GF-D8 (cell line): ENCODE results near the gene NHLRC4.
A peak's percentile ranks its signal among the peaks of the same experiment; 100 is the strongest.

ENCODE experiments used
- DNase-seq: peaks from one replicate; lab custom pipeline; 2025; lab: John Stamatoyannopoulos, UW

Gene NHLRC4

GRCh38 chr16:582614-583331 lies 16.0 kb downstream of the NHLRC4 start:
- no peak for DNase-seq

- DNase-seq, result no peak
Measured at GRCh38 chr16:583470-583814, 16.6 kb downstream of the NHLRC4 start.

- no peak for DNase-seq
Measured at GRCh38 chr16:583815-584591, 17.2 kb downstream of the NHLRC4 start.

GRCh38 chr16:585351-585750 lies 18.5 kb downstream of the NHLRC4 start:
- no peak for DNase-seq

GRCh38 chr16:586047-586644 lies 19.3 kb downstream of the NHLRC4 start:
- no peak for DNase-seq

GRCh38 chr16:586645-587590 lies 20.1 kb downstream of the NHLRC4 start:
- no peak for DNase-seq

- DNase-seq, result no peak
Measured at GRCh38 chr16:588639-588888, 21.8 kb downstream of the NHLRC4 start.

- DNase-seq, result peak; percentile 83
Measured at GRCh38 chr16:588889-589657, 22.3 kb downstream of the NHLRC4 start.

- DNase-seq, result peak; percentile 87
Measured at GRCh38 chr16:589658-590187, 22.9 kb downstream of the NHLRC4 start, which contains the start of gene RAB40C. Gene RAB40C, plus strand, starts transcription at chr16:590066. Its CDS starts 226 bp downstream, at chr16:590292.

GRCh38 chr16:590188-590814 lies 23.5 kb downstream of the NHLRC4 start:
- no peak for DNase-seq

GRCh38 chr16:590815-591200 lies 24.0 kb downstream of the NHLRC4 start:
- DNase-seq, result no peak

- DNase-seq, result no peak
Measured at GRCh38 chr16:591231-591630, 24.4 kb downstream of the NHLRC4 start.

GRCh38 chr16:591892-592517 lies 25.2 kb downstream of the NHLRC4 start:
- no peak for DNase-seq

GRCh38 chr16:592518-593306 lies 25.9 kb downstream of the NHLRC4 start:
- peak; percentile 98 for DNase-seq

GRCh38 chr16:593406-593805 lies 26.6 kb downstream of the NHLRC4 start:
- DNase-seq, result no peak

GRCh38 chr16:593807-594206 lies 27.0 kb downstream of the NHLRC4 start:
- no peak for DNase-seq

- no peak for DNase-seq
Measured at GRCh38 chr16:595094-595528, 28.3 kb downstream of the NHLRC4 start.

- peak; percentile 83 for DNase-seq
Measured at GRCh38 chr16:595942-596735, 29.3 kb downstream of the NHLRC4 start.

- DNase-seq, result no peak
Measured at GRCh38 chr16:596736-597060, 29.9 kb downstream of the NHLRC4 start.
